ENCODE data around the gene ALG12.

The ALG12 gene

DNA sequence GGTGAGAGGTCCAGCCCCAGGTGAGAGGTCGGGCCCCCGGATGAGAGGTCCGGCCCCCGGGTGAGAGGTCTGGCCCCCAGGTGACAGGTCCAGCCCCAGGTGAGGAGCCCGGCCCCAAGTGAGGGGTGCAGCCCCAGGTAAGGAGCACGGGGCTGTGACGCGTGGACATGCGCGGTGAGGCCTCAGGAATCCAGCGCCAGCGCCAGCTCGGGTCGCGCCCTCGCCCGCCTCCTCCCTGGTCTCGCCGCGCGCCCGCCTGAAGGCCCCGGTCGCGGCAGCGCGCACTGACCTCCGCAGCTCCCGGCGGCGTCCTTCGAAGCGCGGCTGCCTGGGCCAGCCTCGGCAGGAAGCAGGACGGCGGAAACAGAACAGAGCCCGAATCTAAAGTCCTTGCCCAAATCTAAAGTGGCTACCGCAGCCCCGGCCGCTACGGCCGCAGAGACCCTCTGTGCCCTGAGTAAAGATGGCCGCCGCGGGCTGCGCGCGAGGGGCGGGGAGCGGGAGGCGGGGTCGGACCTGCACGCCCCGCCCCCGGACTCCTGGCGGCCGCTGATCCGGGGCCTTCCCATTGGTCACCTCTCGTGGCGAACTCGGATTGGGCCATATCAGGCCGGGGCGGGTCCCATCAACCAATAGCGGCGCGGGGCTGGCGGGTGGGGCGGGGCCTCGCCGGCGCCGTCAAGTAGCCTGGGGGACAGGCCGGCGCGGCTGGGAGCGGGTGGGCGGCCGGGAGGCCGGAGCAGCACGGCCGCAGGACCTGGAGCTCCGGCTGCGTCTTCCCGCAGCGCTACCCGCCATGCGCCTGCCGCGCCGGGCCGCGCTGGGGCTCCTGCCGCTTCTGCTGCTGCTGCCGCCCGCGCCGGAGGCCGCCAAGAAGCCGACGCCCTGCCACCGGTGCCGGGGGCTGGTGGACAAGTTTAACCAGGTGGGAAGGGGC lies at the start of gene ALG12, which contains the start of gene CRELD2:
TSS of gene ALG12 (minus strand) at position 465 of the 937 bp plus-strand sequence. CDS start 4,673 bp downstream, outside the sequence.
TSS of gene CRELD2 (plus strand) at position 661 of the 937 bp plus-strand sequence. CDS start at position 797, 136 bp downstream.
- DNase-seq, result peak; percentile 97

GRCh38 chr22:49967706-49968208 lies 49.5 kb upstream of the ALG12 start:
- peak; percentile 1 for DNase-seq

- peak; percentile 2 for DNase-seq
Measured at GRCh38 chr22:49966774-49967705, 48.8 kb upstream of the ALG12 start.

- peak; percentile 2 for DNase-seq
Measured at GRCh38 chr22:49966041-49966773, 48.0 kb upstream of the ALG12 start.

- DNase-seq, result no peak
Measured at GRCh38 chr22:49965091-49966040, 47.1 kb upstream of the ALG12 start.

- no peak for DNase-seq
Measured at GRCh38 chr22:49964136-49965090, 46.2 kb upstream of the ALG12 start.

DNA sequence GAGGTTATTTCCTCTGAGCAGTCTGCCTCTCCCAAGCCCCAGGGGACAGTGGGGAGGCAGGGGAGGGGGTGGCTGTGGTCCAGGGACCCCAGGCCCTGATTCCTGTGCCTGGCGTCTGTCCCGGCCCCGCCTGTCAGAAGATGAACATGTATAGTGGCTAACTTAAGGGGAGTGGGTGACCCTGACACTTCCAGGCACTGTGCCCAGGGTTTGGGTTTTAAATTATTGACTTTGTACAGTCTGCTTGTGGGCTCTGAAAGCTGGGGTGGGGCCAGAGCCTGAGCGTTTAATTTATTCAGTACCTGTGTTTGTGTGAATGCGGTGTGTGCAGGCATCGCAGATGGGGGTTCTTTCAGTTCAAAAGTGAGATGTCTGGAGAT lies 45.4 kb upstream of the ALG12 start:
- DNase-seq, result no peak

- peak; percentile 15 for DNase-seq
Measured at GRCh38 chr22:49962751-49963646, 44.8 kb upstream of the ALG12 start.

DNA sequence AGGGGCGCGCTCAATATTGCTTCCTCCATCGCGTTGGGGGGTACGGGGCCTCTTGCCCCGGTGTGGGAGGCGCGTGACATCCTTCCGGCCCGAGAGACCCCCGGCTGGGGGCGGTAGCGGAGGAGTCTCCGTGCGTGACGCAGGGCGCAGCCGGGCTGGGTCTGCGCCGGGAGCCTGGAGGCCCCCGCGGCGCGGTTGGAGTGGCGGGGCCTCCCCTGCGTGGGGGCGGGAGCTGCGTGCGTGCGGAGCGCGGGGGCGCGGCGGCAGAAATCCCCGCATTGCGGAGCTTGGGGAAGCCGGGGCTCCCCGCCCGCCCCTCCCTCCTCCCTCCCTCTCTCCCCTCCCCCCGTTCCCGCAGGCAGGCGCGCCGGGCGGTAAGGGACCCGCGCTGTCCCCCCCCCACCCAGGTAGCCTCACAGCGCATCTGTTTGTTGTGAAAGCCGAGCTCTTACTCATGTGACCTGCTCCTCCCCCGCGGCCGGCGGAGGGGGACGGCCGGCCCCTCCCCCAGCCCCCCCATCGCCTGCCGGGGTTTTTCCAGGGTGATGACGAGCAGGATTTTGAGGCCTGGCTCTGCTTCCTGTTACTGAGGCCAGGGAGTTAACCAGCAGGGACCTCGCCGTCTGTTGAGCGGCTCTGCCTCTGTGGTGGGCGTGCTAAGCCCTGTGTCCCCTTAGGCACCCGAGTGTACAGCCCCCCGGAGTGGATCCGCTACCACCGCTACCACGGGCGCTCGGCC lies 43.9 kb upstream of the ALG12 start:
- DNase-seq, result peak; percentile 91

DNA sequence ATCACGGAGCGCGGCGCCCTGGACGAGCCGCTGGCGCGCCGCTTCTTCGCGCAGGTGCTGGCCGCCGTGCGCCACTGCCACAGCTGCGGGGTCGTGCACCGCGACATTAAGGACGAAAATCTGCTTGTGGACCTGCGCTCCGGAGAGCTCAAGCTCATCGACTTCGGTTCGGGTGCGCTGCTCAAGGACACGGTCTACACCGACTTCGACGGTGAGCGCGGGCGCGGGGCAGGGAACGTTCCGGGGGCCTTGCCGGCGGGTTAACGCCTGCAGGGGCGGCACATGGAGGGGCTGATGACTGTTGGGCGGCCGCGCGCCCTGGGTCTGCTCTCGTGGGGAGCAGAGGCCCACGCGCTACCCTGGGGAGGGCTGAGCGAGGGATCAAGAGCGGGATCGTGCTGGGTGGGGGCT lies 43.4 kb upstream of the ALG12 start:
- no peak for DNase-seq

DNA sequence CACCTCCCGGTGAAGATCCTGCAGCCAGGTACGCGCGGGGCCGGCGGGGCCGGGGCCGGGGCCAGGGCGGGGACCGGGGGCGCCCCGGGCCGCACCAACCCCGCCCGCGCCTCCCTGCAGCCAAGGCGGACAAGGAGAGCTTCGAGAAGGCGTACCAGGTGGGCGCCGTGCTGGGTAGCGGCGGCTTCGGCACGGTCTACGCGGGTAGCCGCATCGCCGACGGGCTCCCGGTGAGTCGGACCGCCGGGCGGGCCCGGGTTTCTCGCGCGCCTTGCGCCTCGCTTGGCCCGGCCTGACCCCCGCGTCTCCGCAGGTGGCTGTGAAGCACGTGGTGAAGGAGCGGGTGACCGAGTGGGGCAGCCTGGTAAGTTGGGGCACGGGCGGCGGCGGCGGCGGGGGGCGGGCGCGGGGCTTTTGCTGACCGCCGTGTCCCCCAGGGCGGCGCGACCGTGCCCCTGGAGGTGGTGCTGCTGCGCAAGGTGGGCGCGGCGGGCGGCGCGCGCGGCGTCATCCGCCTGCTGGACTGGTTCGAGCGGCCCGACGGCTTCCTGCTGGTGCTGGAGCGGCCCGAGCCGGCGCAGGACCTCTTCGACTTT lies 42.9 kb upstream of the ALG12 start:
- peak; percentile 43 for DNase-seq

GRCh38 chr22:49960159-49961004 lies 42.1 kb upstream of the ALG12 start, which contains the start of gene PIM3:
Gene PIM3, plus strand, starts transcription at chr22:49960772. Its CDS starts 176 bp downstream, at chr22:49960948.
- peak; percentile 94 for DNase-seq

DNA sequence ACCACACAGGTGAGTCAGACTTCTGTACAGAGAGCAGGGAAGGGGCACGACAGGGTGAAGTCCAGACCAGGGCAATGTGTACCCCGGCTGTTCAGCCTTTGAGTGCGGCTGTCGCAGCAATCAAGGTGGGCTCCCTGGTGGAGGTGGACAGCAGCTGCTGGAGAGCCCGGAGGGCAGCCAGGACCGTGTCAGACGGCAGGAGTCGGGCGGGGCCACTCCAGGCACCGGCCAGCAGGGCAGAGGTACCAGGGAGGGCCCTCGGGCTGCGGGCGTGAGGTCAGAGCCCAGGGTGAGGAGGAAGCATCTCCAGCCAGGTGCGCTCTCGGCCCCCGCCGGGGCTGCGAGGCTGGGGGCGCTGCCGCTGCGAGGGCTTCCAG lies 41.5 kb upstream of the ALG12 start:
- peak; percentile 43 for DNase-seq

DNA sequence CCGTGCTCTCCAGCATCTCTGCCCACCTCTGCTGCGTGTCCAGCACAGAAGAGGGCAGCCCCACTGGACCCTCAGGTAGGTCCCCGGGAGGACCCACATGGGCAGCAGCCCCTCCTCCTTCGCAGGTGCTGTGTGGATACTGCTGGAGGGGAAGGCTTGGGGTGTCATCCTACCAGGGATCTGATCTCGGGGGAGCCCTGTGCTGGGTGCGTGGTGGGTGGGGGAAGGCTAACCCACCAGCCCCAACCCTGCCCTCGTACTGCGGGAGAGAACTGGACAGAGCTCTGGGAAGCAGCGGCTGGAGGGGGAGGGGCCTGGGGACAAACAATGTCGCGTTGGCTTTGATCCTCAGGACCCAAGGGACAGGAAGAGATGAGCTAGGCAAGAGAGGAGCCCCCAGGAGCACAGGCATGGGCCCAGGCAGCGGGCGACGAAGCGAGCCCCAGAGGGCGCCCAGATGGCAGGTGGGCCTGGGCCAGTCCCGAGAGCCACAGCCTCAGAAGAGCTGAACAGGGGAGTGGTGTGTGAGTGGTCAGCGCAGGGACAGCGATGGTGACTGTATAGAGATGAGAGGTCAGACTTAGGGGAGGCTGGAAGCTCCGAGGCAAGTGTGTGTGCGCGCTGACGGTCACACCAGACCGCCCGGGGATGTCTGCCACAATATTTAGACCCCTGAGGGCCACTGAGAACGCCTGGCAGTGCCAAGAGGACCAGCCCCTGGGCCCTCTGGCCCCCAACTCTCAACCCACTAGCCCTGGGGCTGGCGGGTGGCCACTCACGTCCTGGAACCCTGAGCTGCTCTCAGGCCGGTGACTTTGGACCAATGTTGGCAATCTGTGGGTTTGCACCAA lies 40.9 kb upstream of the ALG12 start:
- no peak for DNase-seq

DNA sequence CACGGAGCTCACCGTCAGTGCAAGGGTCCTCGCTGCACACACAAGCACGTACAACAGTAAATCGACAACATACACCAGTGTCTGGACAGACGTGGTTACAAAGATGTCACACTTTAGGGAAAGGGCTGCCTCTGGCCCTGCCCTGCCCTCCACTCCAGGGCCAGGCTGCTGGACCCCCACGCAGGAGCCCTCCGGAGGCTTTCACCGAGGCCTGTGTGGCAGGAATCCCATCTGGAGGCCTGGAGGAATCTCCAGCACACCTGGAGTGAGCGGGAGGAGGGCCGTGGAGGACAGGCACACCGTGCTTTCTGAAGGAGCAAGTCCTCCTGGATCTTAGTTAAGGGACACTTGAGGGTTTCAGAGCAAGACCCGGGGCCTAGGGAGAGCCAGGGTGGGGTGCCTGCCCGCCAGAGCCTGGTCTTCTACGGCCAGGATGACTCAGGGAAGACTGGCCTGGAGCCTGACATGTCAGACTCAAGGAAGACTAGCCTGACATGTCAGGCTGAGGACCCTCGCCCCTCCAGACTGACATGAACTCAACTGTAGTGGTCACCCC lies 40.2 kb upstream of the ALG12 start:
- DNase-seq, result no peak

Measured in activated naive CD4-positive, alpha-beta T cell treated with Interleukin-2 at 50 U/mL for 16 hours (primary cell).